A673 (cell line): Measurements from ENCODE around the gene TMPRSS13. TPM values are rescaled to one million over a fixed set of nuclear protein-coding genes. Genes with fewer than 3 reads are reported as not detected.

ENCODE experiments used
- BruUV-seq: library from RNA; stranded (reverse); fragments of 400-500 nt; replicated peaks from 2 replicates; lab custom pipeline; 2021; lab: Mats Ljungman, UMichigan
- CTCF ChIA-PET: fragments of 300-600 bp; sonication (Branson Sonifier 250); formaldehyde crosslinking; loops from one replicate; lab custom pipeline; 2022; ENCODE audit warnings: antibody characterized with exemption; lab: Charles Lee
- POLR2A ChIA-PET: fragments of 300-600 bp; sonication (Branson Sonifier 250); formaldehyde crosslinking; loops from one replicate; lab custom pipeline; 2022; ENCODE audit warnings: antibody characterized with exemption; ENCODE audit not compliant: low non-redundant PET; lab: Charles Lee
- DNase-seq: peaks from one replicate; pipeline ENCODE4 v3.0.0-alpha.2; 2015; ENCODE audit warnings: low spot score
- H3K27ac ChIP-seq: fragments of 200-600 bp; sonication (generic); 2 replicates; pipeline ENCODE4 v1.5.1; 2016; ENCODE audit warnings: mixed run types, low read depth, mild to moderate bottlenecking, mixed read lengths, antibody characterized with exemption, low read length; ENCODE audit not compliant: poor library complexity, severe bottlenecking
- H3K27me3 ChIP-seq: fragments of 200-600 bp; sonication (generic); replicated peaks from 2 replicates; pipeline ENCODE4 v1.6.1; 2017; ENCODE audit warnings: mixed run types, low read depth, mild to moderate bottlenecking, mixed read lengths, antibody characterized with exemption, low read length; ENCODE audit not compliant: insufficient read depth, poor library complexity
- H3K36me3 ChIP-seq: fragments of 200-600 bp; sonication (generic); 2 replicates; pipeline ENCODE4 v1.6.1; 2016; ENCODE audit warnings: mixed run types, mild to moderate bottlenecking, mixed read lengths, antibody characterized with exemption, low read length; ENCODE audit not compliant: insufficient read depth, poor library complexity, severe bottlenecking
- H3K4me1 ChIP-seq: fragments of 200-600 bp; sonication (generic); 2 replicates; pipeline ENCODE4 v1.6.1; 2017; ENCODE audit warnings: mixed run types, mild to moderate bottlenecking, mixed read lengths, antibody characterized with exemption, low read length; ENCODE audit not compliant: insufficient read depth, poor library complexity, severe bottlenecking
- H3K4me3 ChIP-seq: fragments of 200-600 bp; sonication (generic); 2 replicates; pipeline ENCODE4 v1.5.1; 2016; ENCODE audit warnings: low read depth, mixed run types, mild to moderate bottlenecking, mixed read lengths, low read length; ENCODE audit not compliant: poor library complexity, severe bottlenecking
- H3K9me3 ChIP-seq: fragments of 200-600 bp; sonication (generic); 2 replicates; pipeline ENCODE4 v1.6.1; 2016; ENCODE audit warnings: mixed run types, low read depth, mild to moderate bottlenecking, mixed read lengths, antibody characterized with exemption, low read length; ENCODE audit not compliant: poor library complexity, severe bottlenecking
- EZH2 ChIP-seq: fragments of 200-600 bp; sonication (generic); IDR thresholded peaks from 2 replicates; pipeline ENCODE4 v1.6.1; 2017; ENCODE audit warnings: borderline replicate concordance, low read depth, mild to moderate bottlenecking, mixed read lengths, antibody characterized with exemption, low read length; ENCODE audit not compliant: poor library complexity, severe bottlenecking
- intact Hi-C: fragments of 100-400 bp; cut with micrococcal nuclease; formaldehyde crosslinking; loops from one replicate; pipeline ENCODE4 v1.10.0; 2022; ENCODE audit not compliant: unreplicated experiment
- total RNA-seq: library from RNA; stranded (reverse); gene quantifications from 2 replicates; pipeline ENCODE4 v1.2.3, GENCODE V29; 2021
- TF ChIP-seq, protein P1 (sequence below): fragments of 300-800, 200-600 bp; sonication (generic); conservative IDR thresholded peaks from 2 replicates; pipeline ENCODE4 v1.5.1; 2017; ENCODE audit warnings: low read depth, mild to moderate bottlenecking, antibody characterized with exemption, low read length, moderate library complexity, mixed read lengths

The TMPRSS13 gene
- total RNA-seq, 1 experiment from 2014 or later = not detected

DNA sequence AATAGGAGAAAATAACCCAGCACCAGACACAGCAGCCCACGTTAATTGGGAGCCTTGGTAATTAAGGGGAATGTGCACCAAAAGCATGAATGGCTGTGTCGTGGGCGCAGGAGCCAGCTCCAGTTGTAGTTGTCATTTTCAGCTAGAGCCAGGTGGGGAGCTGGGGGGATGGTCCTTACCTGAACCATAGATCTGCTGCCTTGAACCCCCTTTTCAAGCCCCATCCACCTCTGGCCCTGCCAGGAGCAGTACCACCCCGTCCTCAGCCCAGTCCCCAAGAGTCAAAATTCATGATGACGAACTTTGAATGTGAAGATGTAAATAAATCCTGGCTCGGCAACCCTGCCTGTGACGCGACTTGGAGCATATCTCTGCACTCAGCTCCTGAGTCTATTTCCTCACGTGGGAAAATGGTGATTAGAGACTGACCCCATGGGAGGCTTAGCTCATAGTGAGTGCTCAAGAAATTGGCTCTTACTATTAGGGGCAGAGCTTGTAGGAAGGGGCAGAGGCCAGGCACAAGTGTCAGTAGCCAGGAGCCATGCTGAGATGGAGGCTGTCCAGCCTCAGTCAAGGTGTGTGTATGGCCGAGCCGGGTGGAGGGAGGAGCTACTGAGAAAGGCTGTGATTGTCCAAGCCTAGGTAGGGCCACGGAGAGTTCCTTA lies 52.0 kb downstream of the TMPRSS13 start:
- no TSS peak for BruUV-seq
- ChIA-PET POLR2A (interaction anchor here (2.1 kb wide), 1 partner anchor 30 kb away, joined by 5 read pairs; no protein-coding TSS in a partner anchor), CTCF (interaction anchor here (1.0 kb wide), 1 partner anchor 69 kb away, joined by 3 read pairs; no protein-coding TSS in a partner anchor)
- intact Hi-C loops = no loop called here
- H3K9me3 ChIP-seq = no peaks in the 10 kb centered on the region
- no peak overlapping the region for H3K27ac ChIP-seq
- H3K27me3 ChIP-seq = peaks cover 22% of the 10 kb centered on the region
- H3K36me3 ChIP-seq = no peaks in the 10 kb centered on the region
- peaks cover 11% of the 10 kb centered on the region for H3K4me1 ChIP-seq
- H3K4me3 ChIP-seq = peak overlapping the region; percentile 68
- TF ChIP-seq, protein P1, sequence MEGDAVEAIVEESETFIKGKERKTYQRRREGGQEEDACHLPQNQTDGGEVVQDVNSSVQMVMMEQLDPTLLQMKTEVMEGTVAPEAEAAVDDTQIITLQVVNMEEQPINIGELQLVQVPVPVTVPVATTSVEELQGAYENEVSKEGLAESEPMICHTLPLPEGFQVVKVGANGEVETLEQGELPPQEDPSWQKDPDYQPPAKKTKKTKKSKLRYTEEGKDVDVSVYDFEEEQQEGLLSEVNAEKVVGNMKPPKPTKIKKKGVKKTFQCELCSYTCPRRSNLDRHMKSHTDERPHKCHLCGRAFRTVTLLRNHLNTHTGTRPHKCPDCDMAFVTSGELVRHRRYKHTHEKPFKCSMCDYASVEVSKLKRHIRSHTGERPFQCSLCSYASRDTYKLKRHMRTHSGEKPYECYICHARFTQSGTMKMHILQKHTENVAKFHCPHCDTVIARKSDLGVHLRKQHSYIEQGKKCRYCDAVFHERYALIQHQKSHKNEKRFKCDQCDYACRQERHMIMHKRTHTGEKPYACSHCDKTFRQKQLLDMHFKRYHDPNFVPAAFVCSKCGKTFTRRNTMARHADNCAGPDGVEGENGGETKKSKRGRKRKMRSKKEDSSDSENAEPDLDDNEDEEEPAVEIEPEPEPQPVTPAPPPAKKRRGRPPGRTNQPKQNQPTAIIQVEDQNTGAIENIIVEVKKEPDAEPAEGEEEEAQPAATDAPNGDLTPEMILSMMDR = no peak
- no peak for TF ChIP-seq EZH2
- no peak for DNase-seq

DNA sequence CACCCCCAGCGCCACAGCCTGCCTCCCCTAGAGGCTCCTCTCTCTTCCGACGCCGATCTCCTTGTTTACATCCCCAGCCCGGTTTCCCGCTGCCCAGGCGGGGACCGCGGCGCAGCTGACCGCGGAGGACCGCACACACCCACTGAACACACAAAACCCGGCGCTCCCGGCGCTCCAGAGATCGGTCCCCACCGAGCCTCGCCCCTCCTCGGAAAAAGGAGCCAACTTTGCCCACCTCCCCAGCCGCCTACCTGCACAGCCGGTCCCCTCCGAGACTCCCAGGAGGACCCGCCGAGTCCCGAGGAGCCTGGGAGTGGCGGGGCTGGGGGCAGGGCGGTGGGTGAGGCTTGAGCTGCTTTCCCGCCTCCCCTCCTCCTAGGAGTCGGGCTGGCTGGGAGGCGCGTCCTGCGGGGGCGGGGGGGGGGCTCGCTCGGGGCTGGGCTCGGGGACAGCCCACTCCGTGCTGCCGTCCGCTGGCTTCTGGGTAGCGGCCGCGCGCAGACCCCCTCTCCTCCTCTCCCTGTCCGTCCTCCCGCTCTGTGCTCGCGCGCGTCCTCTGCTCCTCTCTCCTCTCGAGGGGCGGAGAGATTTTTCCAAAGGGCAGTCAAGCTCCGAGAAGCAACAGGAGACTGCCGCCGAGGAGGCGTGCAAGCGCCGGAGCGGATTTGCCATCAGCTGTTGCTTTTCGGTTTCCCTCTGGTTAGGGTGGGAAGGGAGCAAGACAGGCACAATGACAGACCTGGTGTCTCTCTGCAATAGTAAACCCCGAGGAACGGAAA lies 52.7 kb downstream of the TMPRSS13 start, which contains the start of gene FXYD6:
Gene FXYD6 (minus strand): TSS at position 318 of the 779 bp plus-strand sequence. CDS start 33,882 bp downstream, outside the sequence.
- BruUV-seq = no TSS peak
- H3K27ac ChIP-seq = peak within 1 kb of the TSS; percentile 14

DNA sequence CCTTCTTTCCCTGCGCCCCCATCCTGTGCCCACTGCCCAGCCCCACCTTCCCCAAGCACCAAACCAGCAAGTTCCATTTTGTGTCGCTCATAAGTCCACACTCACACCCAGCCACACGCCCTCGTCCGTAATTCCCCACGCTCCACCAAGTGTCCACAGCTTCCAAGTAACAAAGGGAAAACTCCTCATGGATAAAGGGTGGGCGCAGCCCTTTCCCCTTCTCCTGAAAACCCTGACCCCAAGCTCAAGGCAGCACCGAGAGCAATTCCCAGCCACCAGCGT lies 53.2 kb downstream of the TMPRSS13 start:
- Histone ChIP-seq H3K36me3 (no peaks in the 10 kb centered on the region), H3K9me3 (no peaks in the 10 kb centered on the region), H3K27ac (peak overlapping the region; percentile 14), H3K27me3 (peaks cover 19% of the 10 kb centered on the region), H3K4me3 (peak overlapping the region; percentile 68), H3K4me1 (peaks cover 11% of the 10 kb centered on the region)
- POLR2A ChIA-PET = interaction anchor here (2.1 kb wide), 1 partner anchor 31 kb away, joined by 5 read pairs; no protein-coding TSS in a partner anchor
- DNase-seq = no peak
- BruUV-seq = no TSS peak
- CTCF ChIA-PET = no interaction called here
- intact Hi-C loops = no loop called here
- no peak for TF ChIP-seq EZH2

More for the DNA sequence above, 52.7 kb downstream of the TMPRSS13 start, which contains the start of gene FXYD6:
- no peak for TF ChIP-seq EZH2
- TF ChIP-seq, protein P1 = no peak
- intact Hi-C loops = no loop called here
- DNase-seq = peak; percentile 65
- CTCF ChIA-PET = interaction anchor here (1.0 kb wide), 1 partner anchor 70 kb away, joined by 3 read pairs; no protein-coding TSS in a partner anchor
- POLR2A ChIA-PET = interaction anchor here (2.1 kb wide), 1 partner anchor 31 kb away, joined by 5 read pairs; no protein-coding TSS in a partner anchor
- H3K27me3 ChIP-seq = peaks cover 19% of the 10 kb centered on the region
- peaks cover 11% of the 10 kb centered on the region for H3K4me1 ChIP-seq
- no peaks in the 10 kb centered on the region for H3K36me3 ChIP-seq
- no peaks in the 10 kb centered on the region for H3K9me3 ChIP-seq
- H3K4me3 ChIP-seq = peak within 1 kb of the TSS; percentile 68
